Muscle of leg (tissue), 11 donors: ENCODE results near the gene NRXN3. TPM values are rescaled to one million over a fixed set of nuclear protein-coding genes. Genes with fewer than 3 reads are reported as not detected.

Source experiments
- DNase-seq: peaks from one replicate; pipeline ENCODE4 v3.0.0; 2013
- H3K27ac ChIP-seq: one replicate; pipeline ENCODE4 v1.5.1; 2013; ENCODE audit warnings: mild to moderate bottlenecking, low read length, control low read depth
- H3K27me3 ChIP-seq: one replicate; pipeline ENCODE4 v1.6.1; 2013; ENCODE audit warnings: low read length; ENCODE audit not compliant: control insufficient read depth, insufficient read depth
- H3K36me3 ChIP-seq: one replicate; pipeline ENCODE4 v1.6.1; 2013; ENCODE audit warnings: low read length; ENCODE audit not compliant: control insufficient read depth, insufficient read depth
- H3K4me1 ChIP-seq: one replicate; pipeline ENCODE4 v1.6.1; 2013; ENCODE audit warnings: low read length; ENCODE audit not compliant: control insufficient read depth, insufficient read depth
- H3K4me3 ChIP-seq: one replicate; pipeline ENCODE4 v1.5.1; 2013; ENCODE audit warnings: low read length, control low read depth
- H3K9me3 ChIP-seq: replicated peaks from 2 replicates; pipeline ENCODE4 v1.6.1; 2013; ENCODE audit warnings: low read depth, low read length; ENCODE audit not compliant: control insufficient read depth
- WGBS: methylation state at CpG from one replicate; pipeline ENCODE4 v1.1.5; 2013; ENCODE audit warnings: missing lambda C conversion rate; ENCODE audit not compliant: insufficient coverage; 5-methylcytosine and 5-hydroxymethylcytosine counted together
- polyA plus RNA-seq, 8 donors: library from polyadenylated mRNA; unstranded; fragments of 120-200 nt; gene quantifications; one replicate each; pipeline versions ENCODE4 v1.2.1 to v1.2.3, GENCODE V29; 2013; ENCODE audit warnings: inconsistent platforms in 1 of 8, low replicate concordance in 1 of 8; ENCODE audit not compliant: insufficient read length in 8 of 8, insufficient read depth in 1 of 8
- total RNA-seq: library from RNA; stranded (reverse); fragments of 120-200 nt; gene quantifications from one replicate; pipeline ENCODE4 v1.2.4, GENCODE V29; 2013

Gene NRXN3
- total and polyA plus RNA-seq, 9 donors, result 0.49 to 1.9 (median 0.69) TPM

DNA sequence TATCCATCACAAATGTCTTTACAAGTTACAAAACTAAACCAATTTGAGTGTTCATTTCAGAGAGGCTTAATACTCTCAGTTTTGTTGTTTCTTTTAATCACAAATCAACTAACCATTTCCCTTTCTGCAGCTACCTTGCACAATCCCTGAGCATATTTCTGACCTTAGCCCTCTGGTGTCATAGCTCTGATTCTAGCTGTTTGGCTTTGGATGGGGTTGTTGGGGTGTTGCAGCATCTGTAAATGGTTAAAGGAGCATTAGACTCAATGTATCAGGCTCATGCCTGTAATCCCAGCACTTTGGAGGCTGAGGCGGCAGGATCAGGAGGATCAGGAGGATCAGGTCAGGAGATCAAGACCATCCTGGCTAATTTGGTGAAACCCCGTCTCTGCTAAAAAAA, 461.4 kb downstream of the NRXN3 start:
- Histone ChIP-seq H3K4me3 (no peak overlapping the region), H3K27me3 (no peaks in the 10 kb centered on the region), H3K36me3 (no peaks in the 10 kb centered on the region), H3K4me1 (no peaks in the 10 kb centered on the region), H3K9me3 (no peaks in the 10 kb centered on the region), H3K27ac (no peak overlapping the region)
- no peak for DNase-seq
- 71% methylated on average over 1 of the region's 2 CpGs for WGBS

DNA sequence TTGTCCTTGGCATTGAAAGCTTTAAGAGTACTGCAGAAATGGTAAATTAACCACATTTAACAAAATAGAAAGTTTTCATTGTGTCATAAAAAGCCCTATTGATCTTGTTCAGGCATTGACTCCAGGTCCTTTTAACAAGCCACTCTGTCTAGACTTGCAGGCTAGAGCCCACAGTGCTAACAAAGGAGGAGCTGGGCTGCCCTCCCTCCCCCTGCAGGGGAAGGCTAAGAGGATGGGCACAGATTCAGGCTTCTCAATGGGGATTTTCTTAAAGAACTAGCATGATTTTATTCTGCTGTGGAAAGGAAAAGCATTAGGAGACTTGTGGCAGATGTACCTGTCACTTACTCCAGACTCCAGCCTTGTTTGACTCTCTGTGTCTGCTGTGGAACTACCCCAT, 463.6 kb downstream of the NRXN3 start:
- DNase-seq, result no peak
- Histone ChIP-seq H3K36me3 (no peaks in the 10 kb centered on the region), H3K4me1 (no peaks in the 10 kb centered on the region), H3K27me3 (no peaks in the 10 kb centered on the region), H3K4me3 (no peak overlapping the region), H3K27ac (no peak overlapping the region), H3K9me3 (no peaks in the 10 kb centered on the region)

DNA sequence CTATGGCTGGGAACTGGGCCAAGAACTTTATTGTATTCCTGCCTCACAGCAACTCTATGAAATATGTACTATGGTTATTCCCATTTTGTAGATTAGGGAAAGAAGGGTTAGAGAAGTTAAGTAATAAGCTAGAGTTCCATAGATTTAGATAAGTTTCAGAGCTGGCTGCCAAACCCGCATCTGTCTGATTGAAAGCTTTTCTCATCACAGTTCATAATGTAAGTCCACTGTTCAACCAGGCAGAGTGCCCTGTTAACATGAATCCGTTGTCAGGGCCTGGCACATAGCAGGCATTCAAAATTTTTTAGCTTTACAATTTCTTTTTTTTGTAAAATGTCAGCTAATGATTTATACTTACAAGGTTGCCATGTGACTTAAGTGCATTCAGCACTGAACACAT, 467.3 kb downstream of the NRXN3 start:
- no peak for DNase-seq
- Histone ChIP-seq H3K9me3 (no peaks in the 10 kb centered on the region), H3K27ac (no peak overlapping the region), H3K4me3 (no peak overlapping the region), H3K4me1 (no peaks in the 10 kb centered on the region), H3K27me3 (no peaks in the 10 kb centered on the region), H3K36me3 (no peaks in the 10 kb centered on the region)
- no CpG with 5 or more reads among the region's 2 CpGs for WGBS

DNA sequence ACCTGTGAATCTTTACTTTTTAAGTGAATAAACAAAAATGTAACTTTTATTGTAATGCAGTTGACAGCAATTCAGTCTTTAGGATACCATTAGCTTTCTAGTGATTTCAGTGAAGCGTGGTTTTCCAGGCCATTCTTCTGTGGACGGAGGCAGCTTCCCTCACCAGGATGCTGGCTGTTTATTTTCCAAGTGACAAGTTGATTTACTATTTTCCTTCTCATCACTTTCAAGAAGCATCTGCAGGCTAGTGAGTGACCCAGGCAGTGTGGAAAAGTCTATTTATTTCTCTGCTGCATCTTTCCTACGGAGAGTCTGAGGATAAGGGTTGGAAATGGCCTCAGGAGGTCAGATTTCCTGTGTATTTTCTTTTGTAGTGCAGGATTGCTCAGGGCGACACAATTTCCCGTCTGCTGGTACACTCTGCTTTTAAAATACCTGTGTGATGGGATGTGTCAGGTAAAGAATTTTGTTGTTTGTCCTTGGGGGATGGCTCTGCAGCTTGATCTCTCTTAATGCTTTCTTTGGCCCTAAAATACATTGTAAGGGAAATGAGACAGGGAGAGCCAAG, 467.8 kb downstream of the NRXN3 start:
- WGBS, result 0% methylated on average over 1 of the region's 5 CpGs
- H3K4me3 ChIP-seq, result no peak overlapping the region

GRCh38 chr14:78638926-78639325, 468.8 kb downstream of the NRXN3 start:
- no peaks in the 10 kb centered on the region for H3K27me3 ChIP-seq

More for the DNA sequence above, 467.8 kb downstream of the NRXN3 start:
- no peak overlapping the region for H3K27ac ChIP-seq
- no peaks in the 10 kb centered on the region for H3K27me3 ChIP-seq
- no peaks in the 10 kb centered on the region for H3K4me1 ChIP-seq
- H3K36me3 ChIP-seq, result no peaks in the 10 kb centered on the region
- DNase-seq, result no peak
- no peaks in the 10 kb centered on the region for H3K9me3 ChIP-seq

GRCh38 chr14:78644824-78645559, 474.8 kb downstream of the NRXN3 start:
- WGBS, result 62% methylated on average over 14 of the region's 22 CpGs
- no peak for DNase-seq
- Histone ChIP-seq H3K27ac (no peak overlapping the region), H3K36me3 (no peaks in the 10 kb centered on the region), H3K4me3 (no peak overlapping the region), H3K9me3 (no peaks in the 10 kb centered on the region), H3K4me1 (no peaks in the 10 kb centered on the region), H3K27me3 (no peaks in the 10 kb centered on the region)

More at GRCh38 chr14:78638926-78639325, 468.8 kb downstream of the NRXN3 start:
- no peak overlapping the region for H3K27ac ChIP-seq
- DNase-seq, result no peak
- 35% methylated on average over 3 of the region's 3 CpGs for WGBS
- no peak overlapping the region for H3K4me3 ChIP-seq
- H3K9me3 ChIP-seq, result no peaks in the 10 kb centered on the region
- no peaks in the 10 kb centered on the region for H3K36me3 ChIP-seq
- H3K4me1 ChIP-seq, result no peaks in the 10 kb centered on the region

DNA sequence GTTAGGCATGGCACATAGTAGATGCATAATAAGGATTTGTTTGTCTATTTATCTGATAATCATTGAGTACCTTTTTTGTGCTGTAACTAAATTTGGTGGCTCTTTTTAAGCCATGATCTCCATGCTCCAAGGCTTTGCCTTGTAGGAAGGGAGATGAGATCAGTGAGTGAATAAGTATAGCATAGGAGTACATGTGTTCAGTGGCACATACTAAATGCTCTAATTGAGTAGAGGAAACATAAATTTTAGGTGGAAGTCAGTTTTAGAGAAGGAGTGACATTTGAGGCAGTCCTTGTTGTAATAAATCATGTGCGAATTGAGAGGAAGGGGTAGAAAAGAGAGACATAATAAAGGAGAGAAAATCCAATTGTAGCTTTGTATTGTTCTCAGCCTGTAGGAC, 482.6 kb downstream of the NRXN3 start:
- Histone ChIP-seq H3K36me3 (no peaks in the 10 kb centered on the region), H3K9me3 (no peaks in the 10 kb centered on the region), H3K27me3 (no peaks in the 10 kb centered on the region), H3K4me1 (no peaks in the 10 kb centered on the region), H3K4me3 (no peak overlapping the region), H3K27ac (no peak overlapping the region)
- DNase-seq, result no peak
- 77% methylated on average over 1 of the region's 1 CpG for WGBS

GRCh38 chr14:78653173-78653572, 483.0 kb downstream of the NRXN3 start:
- no peak for DNase-seq
- no CpG with 5 or more reads among the region's 1 CpG for whole genome bisulfite sequencing
- no peaks in the 10 kb centered on the region for H3K4me1 ChIP-seq
- H3K27ac ChIP-seq, result no peak overlapping the region
- no peaks in the 10 kb centered on the region for H3K9me3 ChIP-seq
- H3K4me3 ChIP-seq, result no peak overlapping the region
- H3K27me3 ChIP-seq, result no peaks in the 10 kb centered on the region
- no peaks in the 10 kb centered on the region for H3K36me3 ChIP-seq

DNA sequence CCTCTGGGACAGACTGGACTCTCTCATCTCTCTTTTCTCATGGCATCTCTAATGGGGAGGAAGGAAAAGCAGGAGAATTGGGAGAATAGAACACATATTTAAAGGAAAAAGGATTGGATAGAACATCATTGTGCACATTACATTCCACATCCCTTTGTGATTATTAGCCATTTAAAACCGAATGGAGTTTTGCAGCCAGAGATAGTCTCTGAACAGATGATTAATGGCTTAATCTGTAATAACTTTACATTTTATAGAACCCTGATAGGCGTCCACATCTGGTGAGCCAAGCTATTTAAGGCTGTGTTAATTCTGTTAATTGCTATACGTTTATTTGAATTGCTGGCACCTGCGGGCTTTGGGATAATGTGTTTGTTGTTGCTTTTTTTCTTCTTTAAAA, 487.3 kb downstream of the NRXN3 start:
- Histone ChIP-seq H3K27ac (no peak overlapping the region), H3K36me3 (no peaks in the 10 kb centered on the region), H3K27me3 (no peaks in the 10 kb centered on the region), H3K4me1 (no peaks in the 10 kb centered on the region), H3K9me3 (no peaks in the 10 kb centered on the region), H3K4me3 (no peak overlapping the region)
- DNase-seq, result no peak
- WGBS, result no CpG with 5 or more reads among the region's 4 CpGs

DNA sequence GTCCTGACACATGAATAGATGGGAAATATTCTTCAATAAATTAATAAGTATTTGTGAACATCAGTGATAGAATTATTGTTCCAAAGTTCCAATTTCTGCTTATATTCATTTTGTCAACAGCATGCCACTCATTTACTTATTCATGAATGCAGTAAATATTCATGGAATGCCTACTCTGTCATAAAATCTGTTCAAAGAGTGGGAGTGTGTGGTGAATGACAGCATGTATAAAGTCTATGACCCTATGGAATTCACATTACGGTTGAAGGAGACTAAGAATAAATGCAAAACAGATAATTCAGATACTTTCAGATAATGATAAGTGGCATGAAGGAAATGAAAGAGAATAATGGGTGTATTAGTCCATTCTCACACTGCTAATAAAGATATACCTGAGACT, 494.7 kb downstream of the NRXN3 start:
- Histone ChIP-seq H3K9me3 (no peaks in the 10 kb centered on the region), H3K4me1 (no peaks in the 10 kb centered on the region), H3K36me3 (no peaks in the 10 kb centered on the region), H3K27me3 (no peaks in the 10 kb centered on the region), H3K4me3 (no peak overlapping the region), H3K27ac (no peak overlapping the region)
- DNase-seq, result no peak
- WGBS, result no CpG with 5 or more reads among the region's 1 CpG
